Limb (tissue), 2 donors: ENCODE results near the gene TEX14.
A peak's percentile ranks its signal among the peaks of the same experiment; 100 is the strongest.
"Not testable (repeated sequence)": the region's sequence is repeated elsewhere in the genome, so short reads cannot be mapped to it uniquely, and the experiment has no call there.

Source experiments
- DNase-seq, 2 donors: peaks; one replicate each; pipeline ENCODE4 v3.0.0-alpha.2; 2016; ENCODE audit errors: extremely low spot score in 2 of 2

TEX14 gene

GRCh38 chr17:58568044-58568799 lies 123.6 kb downstream of the TEX14 start:
- no peak for DNase-seq

DNA sequence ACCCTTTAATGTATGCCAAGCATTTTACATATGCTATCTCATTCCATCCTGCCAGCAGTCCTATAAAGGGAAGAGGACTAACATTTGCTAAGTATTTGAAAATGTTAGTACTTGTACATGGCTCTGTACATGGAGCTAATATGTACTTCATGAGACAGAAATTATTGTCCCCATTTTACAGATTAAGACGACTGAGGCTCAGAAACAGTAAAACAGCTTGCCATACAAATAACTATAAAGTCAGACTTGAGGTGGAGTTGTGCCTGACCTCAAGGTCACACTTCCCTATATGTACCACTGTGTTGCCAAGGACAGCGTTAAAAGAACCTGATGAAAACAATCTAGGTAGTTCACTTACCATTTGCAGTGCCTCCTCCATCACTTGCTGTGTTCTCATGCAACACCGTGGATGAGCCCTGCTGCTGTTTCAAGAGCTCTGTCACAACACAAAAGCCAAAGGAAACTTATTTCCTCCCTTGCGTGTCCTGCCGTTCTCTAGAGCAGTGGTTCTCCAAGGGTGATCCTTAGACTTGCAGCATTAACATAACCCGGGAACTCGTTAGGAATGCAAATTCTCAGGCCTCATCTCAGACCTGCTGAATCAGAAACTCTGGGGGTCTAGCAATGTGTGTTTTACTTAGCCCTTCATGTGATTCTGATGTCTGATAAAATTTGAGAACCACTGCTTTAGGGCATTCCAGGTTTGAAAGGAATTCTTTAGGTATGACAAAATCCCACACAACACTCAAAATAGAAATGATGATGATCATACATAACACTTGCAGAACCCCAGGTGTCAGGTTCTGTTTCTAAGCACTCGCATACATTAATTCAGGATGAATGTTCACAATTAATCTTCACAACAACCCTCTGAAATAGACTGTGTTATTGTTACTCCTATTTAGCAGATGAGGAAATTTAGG lies 126.2 kb downstream of the TEX14 start:
- DNase-seq: no peak

- no peak for DNase-seq
Observed at GRCh38 chr17:58564971-58565370, 126.9 kb downstream of the TEX14 start.

- DNase-seq: no peak
Observed at GRCh38 chr17:58564243-58564642, 127.6 kb downstream of the TEX14 start.

- DNase-seq: no peak
Observed at GRCh38 chr17:58560511-58560910, 131.3 kb downstream of the TEX14 start.

GRCh38 chr17:58557981-58558380 lies 133.9 kb downstream of the TEX14 start:
- no peak for DNase-seq

- no peak for DNase-seq
Observed at GRCh38 chr17:58556833-58557250, 135.0 kb downstream of the TEX14 start.

- DNase-seq: not testable (repeated sequence)
Observed at GRCh38 chr17:58555109-58555508, 136.7 kb downstream of the TEX14 start.

DNA sequence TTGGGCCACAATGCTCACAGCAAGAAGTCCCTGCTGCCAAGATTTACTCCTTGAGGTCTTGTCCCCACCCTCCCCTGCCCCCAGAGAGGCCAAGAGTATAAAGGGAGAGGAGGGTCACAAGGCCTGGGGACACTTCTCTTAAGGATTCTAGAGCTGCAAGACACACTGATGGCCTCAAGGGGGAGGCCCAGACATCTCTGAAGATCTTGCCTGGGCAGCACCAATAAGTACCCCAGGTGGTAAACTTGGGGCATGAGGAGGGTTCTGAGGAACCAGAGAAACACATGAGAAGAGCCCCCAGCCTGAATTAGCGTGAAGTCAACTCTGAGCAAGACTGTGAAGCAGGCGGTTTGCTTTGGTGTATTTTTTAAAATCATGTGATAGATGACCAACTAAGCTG lies 150.6 kb downstream of the TEX14 start:
- DNase-seq: no peak

DNA sequence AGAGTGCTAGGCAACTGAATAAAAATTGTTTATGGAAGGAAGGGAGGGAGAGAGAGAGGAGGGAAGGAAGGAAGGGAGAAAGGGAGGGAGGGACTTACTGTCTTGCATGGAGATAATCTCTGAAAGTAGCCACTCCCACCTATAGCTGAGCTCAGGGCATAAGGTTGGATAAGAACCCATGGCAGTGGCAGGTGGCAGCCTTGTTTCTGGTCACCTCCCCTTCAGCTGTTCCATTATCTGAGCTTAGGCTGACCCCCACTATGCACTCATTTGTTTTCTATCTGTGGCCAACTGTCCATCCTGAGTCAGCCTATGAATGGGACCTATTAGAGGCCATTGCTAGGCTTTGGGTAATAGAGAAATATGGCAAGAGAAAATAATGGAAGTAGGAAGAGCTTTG lies 152.1 kb downstream of the TEX14 start:
- DNase-seq: no peak

DNA sequence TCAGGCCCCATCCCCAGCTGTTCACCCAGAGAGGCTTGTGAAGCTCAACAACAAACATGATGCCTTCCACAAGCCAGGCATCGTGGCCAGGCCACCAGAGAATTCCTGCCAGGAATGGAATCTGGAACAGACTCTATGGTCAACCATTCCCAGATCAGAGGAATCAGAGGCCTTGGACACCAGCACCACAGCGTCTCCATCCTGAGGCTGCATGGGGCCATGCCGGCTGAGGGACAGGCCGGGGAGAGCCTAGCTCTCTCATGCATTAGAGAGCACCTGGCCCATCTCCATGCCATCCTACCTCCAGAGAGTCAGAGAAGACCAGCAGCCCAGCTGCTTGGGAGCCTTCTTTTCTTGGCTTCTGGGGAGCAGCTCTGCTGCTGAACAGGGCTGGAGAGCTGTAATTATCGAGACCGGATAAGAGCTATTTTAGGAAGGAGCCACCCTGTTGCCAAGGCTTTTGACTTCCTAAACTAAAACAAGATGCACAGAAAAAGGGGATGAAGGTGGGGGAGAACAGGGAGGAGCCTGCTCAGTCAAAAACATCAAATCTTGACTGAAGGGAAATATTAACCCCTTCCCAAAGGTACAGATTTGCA lies 152.9 kb downstream of the TEX14 start:
- no peak for DNase-seq

- DNase-seq: no peak
Observed at GRCh38 chr17:58537266-58537665, 154.6 kb downstream of the TEX14 start.

DNA sequence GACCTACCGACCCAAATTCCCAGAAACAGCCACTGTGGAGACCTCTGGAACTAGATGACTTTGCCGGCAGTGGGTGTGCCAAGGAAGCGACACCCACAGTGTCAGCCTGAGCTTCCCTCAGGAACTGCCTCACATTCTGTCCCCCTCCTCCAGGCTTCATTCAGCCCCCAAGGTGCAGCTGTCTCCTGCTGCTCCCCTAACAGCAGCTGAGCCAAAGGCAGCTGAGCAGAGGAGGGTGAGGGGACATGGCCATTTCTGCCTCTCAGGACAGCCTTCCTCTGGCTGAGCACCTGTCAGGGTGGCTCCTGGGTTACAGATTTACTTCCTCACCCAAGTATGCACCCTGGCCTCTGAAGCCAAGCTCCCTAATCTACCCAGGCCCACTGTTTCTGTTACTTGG lies 155.3 kb downstream of the TEX14 start:
- no peak for DNase-seq

- DNase-seq: no peak
Observed at GRCh38 chr17:58535431-58535830, 156.4 kb downstream of the TEX14 start.

DNA sequence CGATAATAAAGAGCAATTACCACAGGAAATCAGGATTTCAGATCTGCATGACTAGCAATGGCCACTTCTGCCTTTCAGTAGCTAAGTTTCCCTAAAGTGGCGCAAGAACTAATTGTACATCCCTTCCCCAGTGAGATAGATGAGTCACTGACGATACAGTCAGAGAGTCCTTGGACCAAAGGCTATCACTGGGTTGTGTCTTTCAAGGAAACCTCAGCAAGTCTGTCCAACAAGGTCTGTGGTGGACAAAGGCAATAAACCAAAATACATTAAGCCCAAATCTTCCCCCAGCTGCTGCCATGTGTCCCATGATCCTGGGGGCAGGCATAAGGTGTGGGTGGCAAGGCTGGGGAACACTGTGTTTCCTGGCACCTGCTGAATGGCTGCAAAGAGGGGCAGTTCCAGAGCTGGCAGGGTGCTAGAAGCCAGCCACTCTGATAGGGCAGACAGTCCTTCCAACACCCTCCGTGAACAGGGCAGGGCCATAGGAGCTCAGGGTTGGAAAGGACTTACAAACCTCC lies 156.9 kb downstream of the TEX14 start:
- DNase-seq: no peak

DNA sequence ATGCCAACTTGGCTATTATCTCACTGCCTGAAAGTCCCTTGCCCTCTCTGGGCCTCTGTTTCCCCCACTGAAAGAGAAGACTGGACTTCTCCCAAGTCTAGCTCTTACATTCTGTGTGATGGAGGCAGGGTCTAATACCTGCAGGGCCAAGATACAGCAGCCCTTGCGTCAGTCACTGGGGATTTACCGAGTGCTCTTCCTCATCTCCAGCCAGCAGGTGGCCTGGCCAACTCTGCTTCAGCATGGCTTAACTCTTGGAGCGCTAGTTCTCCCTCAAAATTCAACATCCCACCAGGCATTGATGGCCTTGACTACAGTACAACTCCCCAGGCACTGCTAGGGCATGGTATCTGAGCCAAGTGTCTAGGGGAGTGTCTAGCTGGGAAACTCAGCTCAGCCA lies 157.5 kb downstream of the TEX14 start:
- DNase-seq: no peak

DNA sequence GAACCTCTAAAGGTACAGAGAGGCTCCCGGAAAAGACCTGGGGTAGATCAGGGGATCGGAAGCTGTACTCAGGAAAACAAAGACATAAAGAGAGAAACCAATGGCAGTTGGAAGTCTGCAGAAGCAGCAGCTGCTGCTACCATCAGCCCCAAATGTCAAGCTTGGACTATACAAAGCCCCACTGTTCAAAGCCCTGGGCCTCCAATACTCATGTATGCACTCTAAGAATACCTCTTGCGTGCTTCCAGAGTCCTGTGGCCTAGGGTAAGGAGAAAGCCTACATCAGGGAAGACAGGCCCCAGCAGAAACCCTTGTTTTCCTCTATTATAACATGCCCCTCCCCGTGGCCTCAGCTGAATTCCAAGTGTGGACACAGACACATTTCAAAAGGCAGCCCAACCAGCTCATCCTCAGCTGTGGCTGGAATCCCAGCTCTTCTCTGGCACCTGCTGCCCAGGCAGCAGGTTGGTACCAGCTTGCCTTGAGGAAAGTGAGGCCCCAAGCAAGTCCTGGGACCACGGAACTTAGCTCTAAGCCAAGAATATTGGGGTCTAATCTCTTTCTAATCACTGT lies 158.1 kb downstream of the TEX14 start:
- no peak for DNase-seq

- no peak for DNase-seq
Observed at GRCh38 chr17:58532555-58532951, 159.3 kb downstream of the TEX14 start.

- DNase-seq: peak in 1 of 2 donors; percentile 70
Observed at GRCh38 chr17:58531661-58532554, 159.9 kb downstream of the TEX14 start.

- no peak for DNase-seq
Observed at GRCh38 chr17:58531122-58531521, 160.7 kb downstream of the TEX14 start.

DNA sequence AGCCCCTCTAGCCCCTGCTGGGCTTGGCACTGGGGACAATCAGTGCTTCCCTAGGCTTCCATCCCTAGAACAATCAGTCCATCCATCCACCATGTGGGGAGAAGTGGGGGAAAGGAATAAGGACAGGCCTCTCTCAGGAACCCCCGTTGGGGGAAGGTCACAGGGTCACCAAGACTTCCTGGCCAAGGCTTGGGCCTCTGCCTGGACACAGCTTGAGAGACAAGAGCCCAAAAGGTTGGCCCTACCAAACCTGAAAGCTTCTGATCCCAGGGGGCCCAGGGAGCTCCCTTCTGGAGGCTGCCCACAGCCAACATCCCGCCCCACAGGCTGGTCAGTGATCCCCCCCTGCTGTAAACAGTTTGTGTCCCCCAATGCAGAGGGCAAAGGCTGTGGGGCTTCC lies 161.2 kb downstream of the TEX14 start:
- DNase-seq: no peak
